GM18517 (cell line): ENCODE data around the gene ACBD5.
"Not testable (repeated sequence)": the region's sequence is repeated elsewhere in the genome, so short reads cannot be mapped to it uniquely, and the experiment has no call there.

Source experiments
- ATAC-seq: cut with Tn5 transposase; IDR thresholded peaks from one replicate; pipeline ENCODE4 v1.9.1; 2021; ENCODE audit warnings: mild to moderate bottlenecking, moderate library complexity; ENCODE audit not compliant: unreplicated experiment

ACBD5 gene

DNA sequence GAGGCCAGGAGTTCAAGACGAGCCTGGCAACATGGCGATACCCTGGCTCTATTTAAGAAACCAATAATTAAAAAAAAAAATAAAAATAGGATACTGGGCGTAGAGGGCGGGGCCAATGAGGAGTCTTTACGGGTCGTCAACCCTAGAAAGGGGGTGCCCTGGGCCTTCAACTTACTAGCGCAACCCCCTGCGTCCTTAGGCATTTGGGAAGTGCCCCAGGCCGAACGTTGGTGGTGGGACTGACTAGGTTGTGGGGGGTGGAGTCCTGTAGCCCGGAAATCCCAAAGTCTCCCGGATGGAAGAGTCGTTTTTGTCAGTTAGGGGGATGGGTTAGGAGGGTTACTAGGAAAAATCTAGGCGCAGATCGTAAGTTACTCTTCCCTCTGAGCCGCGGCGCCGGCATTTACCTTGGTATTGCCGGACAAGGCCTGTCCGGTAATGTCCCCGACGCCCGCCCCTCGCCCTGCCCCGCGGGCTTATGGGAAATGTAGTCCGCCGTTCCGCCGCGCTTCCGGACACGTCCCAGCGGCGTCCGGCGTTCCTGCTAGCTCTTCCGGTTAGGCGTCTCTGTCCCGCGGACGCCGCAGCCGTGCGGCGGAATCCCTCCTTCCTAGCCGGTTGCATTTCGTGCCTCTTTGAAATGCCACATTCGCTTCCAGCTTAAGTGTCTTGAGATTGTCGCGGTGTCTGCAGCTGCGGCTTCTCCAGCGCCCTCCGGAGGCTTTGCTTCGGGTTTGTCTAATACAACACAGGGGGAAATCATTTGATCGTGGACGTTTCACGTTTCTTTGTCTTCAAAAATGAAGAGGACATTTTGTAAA lies 1.3 kb upstream of the ACBD5 start:
- peak; percentile 58 for ATAC-seq

DNA sequence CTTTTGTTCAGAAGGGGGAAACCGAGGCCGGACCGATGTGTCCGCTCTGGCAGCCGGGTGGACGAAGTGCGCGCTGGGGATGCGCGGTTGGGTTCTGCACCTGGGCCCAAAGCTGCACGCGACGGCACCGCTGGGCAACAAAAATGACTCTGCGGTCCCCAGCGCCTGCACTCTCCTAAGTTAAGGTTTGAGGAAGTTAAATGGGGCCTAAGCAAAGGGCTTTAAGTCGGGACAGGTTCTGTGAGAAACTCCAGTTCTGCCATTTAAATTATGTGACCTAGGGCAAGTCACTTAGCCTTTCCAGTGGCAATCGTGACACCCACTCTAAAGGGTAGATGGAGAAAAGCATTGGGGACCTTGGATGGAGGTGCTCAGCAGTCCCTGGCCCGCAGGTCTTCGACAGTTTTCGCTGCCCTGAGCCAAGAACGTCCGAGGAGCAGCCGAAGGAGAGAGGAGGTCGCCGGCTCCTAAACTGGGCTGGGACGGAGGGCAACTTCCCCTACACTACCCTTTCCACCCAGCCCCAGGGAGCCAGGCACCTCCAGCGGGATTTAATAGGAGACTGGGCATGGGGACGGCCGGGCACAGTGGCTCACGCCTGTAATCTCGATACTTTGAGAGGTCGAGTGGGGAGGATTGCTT lies 534 bp upstream of the ACBD5 start:
- peak; percentile 6 for ATAC-seq

DNA sequence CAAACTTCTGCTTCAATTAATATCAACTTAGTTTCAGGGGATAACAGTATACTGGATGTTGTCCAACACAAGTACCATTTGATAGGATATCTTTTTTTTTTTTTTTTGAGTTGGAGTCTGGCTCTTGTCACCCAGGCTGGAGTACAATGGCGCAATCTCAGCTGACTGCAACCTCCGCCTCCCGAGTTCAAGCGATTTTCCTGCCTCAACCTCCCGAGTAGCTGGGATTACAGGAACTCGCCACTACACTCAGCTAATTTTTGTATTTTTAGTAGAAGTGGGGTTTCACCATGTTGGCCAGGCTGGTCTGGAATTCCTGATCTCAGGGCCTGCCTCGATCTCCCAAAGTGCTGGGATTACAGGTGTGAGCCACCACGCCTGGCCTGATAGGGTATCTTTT lies 3.1 kb downstream of the ACBD5 start:
- ATAC-seq: not testable (repeated sequence)

DNA sequence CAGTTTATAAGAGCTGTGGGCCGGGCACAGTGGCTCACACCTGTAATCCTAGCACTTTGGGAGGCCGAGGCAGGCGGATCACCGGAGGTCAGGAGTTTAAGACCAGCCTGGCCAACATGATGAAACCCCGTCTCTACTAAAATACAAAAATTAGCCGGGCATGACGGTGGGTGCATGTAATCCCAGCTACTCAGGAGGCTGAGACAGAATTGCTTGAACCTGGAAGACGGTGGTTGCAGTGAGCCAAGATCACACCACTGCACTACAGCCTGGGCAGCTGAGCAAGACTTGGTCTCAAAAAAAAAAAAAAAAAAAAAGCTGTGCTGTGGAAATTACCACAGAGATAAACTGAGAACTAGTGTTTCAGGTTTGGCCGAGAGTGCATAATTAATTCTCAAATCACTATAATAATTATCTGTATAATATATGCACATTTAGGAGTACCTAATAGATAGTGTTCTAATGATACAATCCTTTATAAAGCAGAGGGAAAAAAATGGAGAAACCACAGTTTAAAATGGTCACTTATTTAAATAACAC lies 3.9 kb downstream of the ACBD5 start:
- not testable (repeated sequence) for ATAC-seq

DNA sequence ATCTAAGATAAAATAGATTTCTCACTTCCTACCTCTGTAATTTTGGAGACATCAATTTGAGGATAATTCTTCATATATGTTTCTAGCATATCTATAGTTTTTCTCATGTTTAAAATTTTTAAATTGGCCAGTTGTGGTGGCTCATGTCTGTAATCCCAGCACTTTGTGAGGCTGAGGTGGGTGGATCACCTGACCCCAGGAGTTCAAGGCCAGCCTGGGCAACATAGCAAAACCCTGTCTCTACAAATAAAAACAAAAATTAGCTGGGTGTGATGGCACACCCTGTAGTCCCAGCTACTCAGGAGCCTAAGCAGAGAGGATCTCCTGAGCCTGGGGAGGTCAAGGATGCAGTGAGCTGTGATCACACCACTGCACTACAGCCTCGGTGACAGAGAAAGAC lies 4.9 kb downstream of the ACBD5 start:
- no peak for ATAC-seq

DNA sequence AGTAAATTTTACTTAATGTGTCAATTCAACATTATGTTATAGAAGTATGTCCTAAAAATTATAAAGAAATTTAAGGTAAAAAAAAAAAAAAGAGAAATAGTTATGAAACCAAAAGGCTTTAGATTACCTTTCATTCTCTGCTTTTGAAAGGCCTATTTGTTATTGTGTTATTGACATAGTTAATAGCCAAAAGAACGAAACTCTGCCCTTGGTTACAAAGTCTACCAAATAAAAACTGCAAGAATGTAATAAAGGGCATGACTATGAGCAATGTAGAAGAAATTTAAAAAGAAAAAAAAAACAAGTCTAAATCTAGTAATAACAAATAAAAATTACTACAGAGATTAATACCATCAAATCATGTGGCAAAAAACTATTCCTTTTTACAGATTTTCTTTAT lies 10.6 kb downstream of the ACBD5 start:
- ATAC-seq: no peak

DNA sequence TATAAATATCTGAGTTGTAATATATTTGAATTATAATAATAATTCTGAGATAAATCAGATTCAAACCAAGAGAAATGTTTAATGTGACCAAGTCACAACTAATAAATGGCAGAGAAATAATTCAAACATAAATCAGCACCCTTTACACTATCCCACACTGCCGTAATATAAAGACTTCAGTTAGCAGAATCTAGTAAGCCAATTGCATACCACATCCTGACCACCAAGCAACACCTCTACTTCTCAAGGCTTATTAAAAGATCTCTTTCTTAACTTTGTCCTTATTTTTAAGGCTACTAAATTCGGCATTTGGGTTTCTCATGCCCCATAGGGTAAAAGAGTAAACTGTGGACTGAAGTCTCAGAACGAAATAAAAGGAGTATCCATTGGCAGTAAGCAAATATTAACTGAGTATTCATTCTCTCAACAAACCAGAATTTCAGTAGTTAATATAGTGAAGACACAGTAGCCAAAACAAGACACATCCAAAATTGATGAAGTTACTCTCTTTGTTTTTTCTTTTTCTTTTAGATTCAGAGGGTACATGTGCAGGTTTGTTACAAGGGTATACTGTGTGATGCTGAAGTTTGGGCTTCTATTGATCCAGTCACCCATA lies 14.8 kb downstream of the ACBD5 start:
- ATAC-seq: no peak

DNA sequence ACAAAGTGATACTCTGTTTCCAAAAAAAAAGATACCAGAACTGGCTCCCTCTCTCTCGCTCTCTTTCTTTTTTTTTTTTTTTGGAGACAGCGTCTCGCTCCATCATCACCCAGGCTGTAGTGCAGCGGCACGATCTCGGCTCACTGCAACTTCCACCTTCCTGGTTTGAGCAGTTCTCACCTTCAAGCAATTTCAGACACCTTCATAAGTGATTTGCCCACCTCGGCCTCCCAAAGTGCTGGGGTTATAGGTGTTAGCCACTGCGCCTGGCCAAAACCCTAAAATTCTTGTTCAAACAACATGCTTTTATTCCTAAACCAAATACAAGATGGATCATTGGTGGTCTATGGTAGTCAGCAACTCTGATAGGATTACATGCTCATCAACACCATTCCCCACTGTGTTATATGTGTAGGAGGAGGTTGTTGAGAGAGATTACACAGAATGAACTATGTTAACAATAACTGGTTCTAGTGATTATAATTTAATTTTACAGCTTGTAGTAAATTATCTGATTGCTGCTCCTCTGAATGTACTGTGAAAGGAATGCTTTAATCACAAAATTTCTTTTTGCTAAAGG lies 15.5 kb downstream of the ACBD5 start:
- no peak for ATAC-seq

DNA sequence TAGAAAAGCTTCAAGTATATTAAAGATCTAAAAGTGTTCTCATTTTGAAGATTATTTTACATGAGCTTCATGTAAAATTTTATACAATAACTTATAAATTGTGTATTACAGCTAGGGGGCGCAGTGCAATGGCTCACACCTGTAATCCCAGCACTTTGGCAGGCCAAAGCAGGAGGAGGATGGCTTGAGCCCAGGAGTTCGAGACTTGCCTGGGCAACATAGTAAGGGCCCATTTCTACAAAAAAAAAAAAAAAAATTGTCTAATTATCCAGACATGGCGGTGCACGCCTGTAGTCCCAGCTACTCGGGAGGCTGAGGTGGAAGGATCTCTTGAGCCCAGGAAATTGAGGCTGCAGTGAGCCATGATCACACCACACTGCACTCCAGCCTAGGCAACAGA lies 16.6 kb downstream of the ACBD5 start:
- ATAC-seq: no peak

DNA sequence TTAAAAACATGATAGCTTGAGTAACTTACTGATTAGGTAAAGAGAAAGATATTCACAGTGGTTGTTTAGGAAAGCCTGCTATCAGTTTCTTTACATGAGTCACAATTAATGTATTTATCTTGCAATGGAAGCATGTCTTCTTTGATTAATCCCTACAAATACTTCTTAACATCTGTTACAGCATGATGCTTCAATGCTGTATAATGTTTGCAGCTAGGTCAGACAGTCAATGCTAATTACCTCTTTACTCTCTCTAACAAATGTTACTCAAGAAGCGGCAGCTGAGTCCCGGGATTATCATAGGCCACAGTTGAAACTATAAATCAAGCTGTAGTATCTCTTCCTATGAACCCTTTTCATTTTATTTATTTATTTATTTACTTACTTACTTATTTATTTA lies 33.2 kb downstream of the ACBD5 start:
- ATAC-seq: no peak

DNA sequence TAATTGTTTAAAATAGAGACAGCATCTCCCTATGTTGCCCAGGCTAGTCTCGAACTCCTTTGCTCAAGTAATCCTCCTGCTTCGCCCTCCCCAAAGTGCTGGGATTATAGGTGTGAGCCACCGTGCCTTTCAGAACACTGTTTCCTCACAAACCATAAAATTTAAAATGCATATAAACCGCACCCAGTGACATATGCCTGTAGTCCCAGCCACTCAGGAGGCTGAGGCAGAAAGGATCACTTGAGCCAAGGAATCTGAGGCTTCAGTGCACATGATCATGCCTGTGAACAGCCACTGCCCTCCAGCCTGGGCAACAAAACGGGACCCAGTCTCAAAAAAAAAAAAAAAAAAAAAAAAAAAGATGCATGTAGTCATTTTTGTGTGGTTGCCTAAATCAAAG lies 36.8 kb downstream of the ACBD5 start:
- ATAC-seq: no peak

DNA sequence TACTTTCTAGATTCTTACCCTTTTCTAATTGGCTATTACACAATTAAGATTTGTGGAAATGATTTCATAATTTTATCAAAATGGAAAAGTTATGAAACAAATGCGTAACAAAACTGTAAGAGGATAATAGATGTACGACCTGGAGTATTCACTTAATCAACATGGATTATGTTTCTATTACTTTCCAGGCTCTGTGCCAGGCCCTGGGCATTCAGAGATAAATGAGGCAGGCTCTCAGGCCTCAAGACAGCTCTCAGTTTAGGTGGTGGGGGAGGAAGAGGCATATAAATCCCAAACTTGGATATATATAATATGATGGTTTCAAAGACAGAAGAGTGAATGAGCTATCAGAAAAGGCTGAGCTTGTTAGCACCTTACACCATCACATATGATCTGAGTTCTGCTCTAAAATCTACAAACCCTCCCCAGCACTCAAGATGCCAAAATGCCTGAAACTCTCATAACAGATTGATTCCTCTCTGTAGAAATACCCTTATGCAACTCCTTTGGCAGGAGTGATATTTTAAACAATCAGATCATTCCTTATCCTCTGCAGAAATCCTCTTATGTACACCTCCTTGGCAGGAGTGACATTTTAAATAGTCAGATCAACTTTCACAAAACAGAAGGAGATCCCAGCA lies 42.5 kb downstream of the ACBD5 start:
- no peak for ATAC-seq

DNA sequence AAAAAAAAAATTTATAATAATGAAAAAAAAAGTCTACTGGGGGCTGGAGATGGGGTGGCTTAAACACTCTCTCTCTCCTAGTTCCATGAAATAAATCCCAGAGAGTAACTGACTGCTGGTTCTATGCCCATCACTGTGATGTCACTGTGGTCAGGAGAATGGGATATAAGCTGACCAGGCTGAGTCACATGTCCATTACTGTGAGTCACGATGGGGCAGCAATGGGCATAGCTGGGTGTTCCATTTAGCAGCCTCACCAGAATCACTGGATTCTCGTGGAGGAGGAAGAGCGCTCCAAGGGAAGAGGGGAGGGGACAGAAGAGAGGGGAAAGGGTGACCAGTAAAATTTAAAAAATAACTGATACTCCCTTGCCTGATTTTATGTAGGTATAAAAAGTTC lies 48.3 kb downstream of the ACBD5 start:
- ATAC-seq: no peak

DNA sequence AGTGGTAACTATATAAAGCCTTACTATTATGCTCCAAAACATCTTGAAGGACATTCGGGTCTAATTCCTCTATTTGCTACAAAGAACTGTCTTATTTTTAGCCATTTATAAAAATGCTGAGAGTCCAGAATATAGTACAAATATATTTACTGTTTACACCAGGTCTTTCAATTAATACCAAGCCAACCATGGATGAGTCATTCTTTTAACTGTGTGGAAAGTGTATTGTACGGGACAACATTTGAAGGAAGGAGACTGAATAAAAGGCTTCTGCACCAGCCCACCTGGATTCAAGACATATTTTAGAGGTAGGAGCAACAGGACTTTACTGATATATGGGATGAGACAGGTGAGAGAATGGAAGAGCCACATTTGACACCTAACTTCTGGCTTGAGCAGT lies 50.1 kb downstream of the ACBD5 start:
- no peak for ATAC-seq

DNA sequence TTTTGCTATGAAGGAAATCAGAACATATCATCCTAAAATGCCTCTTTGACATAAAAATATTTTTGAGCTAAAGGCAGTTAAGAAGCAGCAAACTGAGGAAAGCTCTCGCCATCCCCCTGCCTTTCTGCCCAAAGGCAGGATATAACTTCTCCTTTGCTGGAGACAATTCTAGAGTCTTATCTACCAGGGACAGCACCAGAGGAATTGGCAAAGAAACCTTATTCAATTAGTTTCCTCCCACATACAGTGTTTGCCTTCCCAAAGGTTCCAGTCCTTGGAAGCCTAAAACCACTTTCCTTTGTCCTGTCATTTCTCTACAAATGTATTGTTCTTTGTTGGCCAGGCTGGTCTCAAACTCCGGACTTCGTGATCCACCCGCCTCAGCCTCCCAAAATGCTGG lies 51.7 kb downstream of the ACBD5 start:
- ATAC-seq: no peak

DNA sequence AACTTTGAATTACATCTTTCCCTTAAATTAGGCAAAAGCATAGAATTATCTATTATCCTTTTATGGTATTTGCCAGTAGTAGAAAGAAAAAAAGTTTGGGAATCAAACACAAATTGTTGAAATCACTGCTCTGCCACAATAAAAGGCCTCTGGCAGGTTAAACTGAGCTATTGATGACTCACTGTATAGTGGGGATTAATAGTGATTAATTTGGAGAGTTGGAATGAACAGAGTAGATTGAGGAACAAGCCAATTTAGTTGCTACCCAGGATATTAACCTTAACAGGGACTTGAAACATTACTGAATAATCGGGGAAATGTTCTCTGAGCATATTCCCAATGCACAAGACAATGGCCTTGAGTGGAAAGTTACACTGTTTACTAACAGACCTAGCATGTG lies 52.3 kb downstream of the ACBD5 start:
- no peak for ATAC-seq

DNA sequence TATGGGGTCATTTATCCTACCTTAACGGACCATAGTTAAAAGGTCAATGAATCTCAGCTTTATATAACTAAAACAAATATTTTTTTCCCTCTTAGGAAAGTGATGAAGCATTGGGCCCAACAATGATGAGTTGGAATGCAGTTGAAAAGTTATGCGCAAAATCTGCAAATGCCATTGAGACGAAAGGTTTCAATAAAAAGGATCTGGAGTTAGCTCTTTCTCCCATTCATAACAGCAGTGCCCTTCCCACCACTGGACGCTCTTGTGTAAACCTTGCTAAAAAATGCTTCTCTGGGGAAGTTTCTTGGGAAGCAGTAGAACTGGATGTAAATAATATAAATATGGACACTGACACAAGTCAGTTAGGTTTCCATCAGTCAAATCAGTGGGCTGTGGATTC lies 70.7 kb downstream of the ACBD5 start:
- no peak for ATAC-seq

DNA sequence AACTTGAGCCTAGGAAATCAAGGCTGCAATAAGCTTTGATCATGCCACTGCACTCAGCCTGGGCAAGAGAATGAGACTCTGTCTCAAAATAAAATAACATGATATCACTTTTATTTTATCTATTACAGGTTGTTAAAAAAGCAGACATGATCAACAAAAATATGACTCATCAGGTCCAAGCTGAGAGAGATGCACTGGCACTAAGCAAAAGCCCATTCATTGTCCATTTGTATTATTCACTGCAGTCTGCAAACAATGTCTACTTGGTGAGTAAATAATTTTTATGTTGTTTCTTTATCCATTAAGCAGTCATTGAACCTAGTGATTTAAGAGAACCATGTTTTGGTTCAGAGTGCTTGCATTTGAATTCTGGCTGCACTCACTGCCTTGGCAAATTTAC lies 82.2 kb downstream of the ACBD5 start:
- no peak for ATAC-seq

DNA sequence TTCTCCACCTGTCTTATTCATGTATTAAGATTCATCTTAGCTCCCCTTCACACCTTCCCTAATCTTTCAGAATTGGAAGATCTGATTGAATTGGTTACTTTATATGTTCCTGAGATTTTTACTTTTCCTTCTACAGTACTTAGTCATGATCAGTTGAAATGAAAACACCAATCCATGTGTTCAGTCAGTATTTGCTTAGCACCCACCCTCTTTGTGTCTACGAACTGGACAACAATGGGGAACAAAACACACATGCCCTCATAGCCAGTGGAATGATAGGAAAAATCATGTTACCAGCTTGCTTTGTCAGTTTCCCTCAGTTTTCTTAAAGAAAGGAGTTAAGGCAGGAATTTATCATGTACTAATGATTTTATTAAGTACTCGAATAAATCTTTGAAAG lies 83.4 kb downstream of the ACBD5 start:
- ATAC-seq: no peak

DNA sequence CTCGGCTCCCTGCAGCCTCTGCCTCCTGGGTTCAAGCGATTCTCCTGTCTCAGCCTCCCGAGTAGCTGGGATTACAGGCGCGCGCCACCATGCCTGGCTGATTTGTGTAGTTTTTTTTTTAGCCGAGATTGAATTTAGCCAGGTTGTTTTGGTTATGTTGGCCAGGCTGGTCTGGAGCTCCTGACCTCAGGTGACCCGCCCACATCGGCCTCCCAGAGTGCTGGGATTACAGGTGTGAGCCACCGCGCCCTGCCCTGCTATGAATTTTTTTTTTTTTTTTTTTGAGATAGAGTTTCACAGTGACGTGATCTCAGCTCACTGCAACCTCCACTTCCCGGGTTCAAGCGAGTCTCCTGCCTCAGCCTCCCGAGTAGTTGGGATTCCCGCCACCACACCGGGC lies 84.0 kb downstream of the ACBD5 start:
- not testable (repeated sequence) for ATAC-seq
